ENCODE measurements around the gene TCEANC2.

Gene TCEANC2

GRCh38 chr1:54137534-54138061, 84.2 kb downstream of the TCEANC2 start:
- H3K27me3 ChIP-seq (ENCODE audit: control insufficient read depth, low read length) = no peaks in the 10 kb centered on the region; the same call in 1 of the 2 replicates
- H3K79me2 ChIP-seq (ENCODE audit: control insufficient read depth, low read length) = no peaks in the 10 kb centered on the region
- H3K4me2 ChIP-seq (ENCODE audit: low read length) = no peak overlapping the region
- H3K36me3 ChIP-seq (ENCODE audit: control insufficient read depth, low read length) = no peaks in the 10 kb centered on the region
- H3F3A ChIP-seq (ENCODE audit: control insufficient read depth, insufficient read depth) = no peaks in the 10 kb centered on the region
- H3K4me3 ChIP-seq (ENCODE audit: low read length) = no peak overlapping the region
- H3K27ac ChIP-seq (ENCODE audit: low read depth, low read length) = no peak overlapping the region
- H3K9me2 ChIP-seq (replicated peaks; ENCODE audit: control insufficient read depth, low read length) = no peaks in the 10 kb centered on the region
- H3K4me1 ChIP-seq (ENCODE audit: control insufficient read depth, low read length) = no peaks in the 10 kb centered on the region
- TF ChIP-seq EZH2phosphoT487 (IDR thresholded peaks at IDR 0.05; ENCODE audit: borderline replicate concordance, low read length) (no peak), CTCF (IDR thresholded peaks at IDR 0.05; ENCODE audit: low read depth, low read length, poor library complexity, severe bottlenecking) (no peak)
- no peaks in the 10 kb centered on the region for H4K20me1 ChIP-seq (ENCODE audit: control insufficient read depth, insufficient read depth, low read depth, low read length)
- no peaks in the 10 kb centered on the region for H3K9me3 ChIP-seq (ENCODE audit: control insufficient read depth, insufficient read depth, low read length)

- Histone ChIP-seq H3F3A (ENCODE audit: control insufficient read depth, insufficient read depth) (no peaks in the 10 kb centered on the region), H3K27me3 (ENCODE audit: control insufficient read depth, low read length) (no peaks in the 10 kb centered on the region; the same call in 1 of the 2 replicates), H3K27ac (ENCODE audit: low read depth, low read length) (no peak overlapping the region), H3K36me3 (ENCODE audit: control insufficient read depth, low read length) (no peaks in the 10 kb centered on the region), H3K79me2 (ENCODE audit: control insufficient read depth, low read length) (no peaks in the 10 kb centered on the region), H3K4me1 (ENCODE audit: control insufficient read depth, low read length) (no peaks in the 10 kb centered on the region), H3K9me3 (ENCODE audit: control insufficient read depth, insufficient read depth, low read length) (no peaks in the 10 kb centered on the region), H4K20me1 (ENCODE audit: control insufficient read depth, insufficient read depth, low read depth, low read length) (no peaks in the 10 kb centered on the region), H3K4me3 (ENCODE audit: low read length) (no peak overlapping the region), H3K9me2 (replicated peaks; ENCODE audit: control insufficient read depth, low read length) (no peaks in the 10 kb centered on the region), H3K4me2 (ENCODE audit: low read length) (no peak overlapping the region)
- TF ChIP-seq EZH2phosphoT487 (IDR thresholded peaks at IDR 0.05; ENCODE audit: borderline replicate concordance, low read length) = no peak
- no peak for TF ChIP-seq CTCF (IDR thresholded peaks at IDR 0.05; ENCODE audit: low read depth, low read length, poor library complexity, severe bottlenecking)
Measured at GRCh38 chr1:54138994-54139393, 85.6 kb downstream of the TCEANC2 start.

- no peak overlapping the region for H3K27ac ChIP-seq (ENCODE audit: low read depth, low read length)
- no peaks in the 10 kb centered on the region for H3K36me3 ChIP-seq (ENCODE audit: control insufficient read depth, low read length)
- no peaks in the 10 kb centered on the region for H3K79me2 ChIP-seq (ENCODE audit: control insufficient read depth, low read length)
- H3K27me3 ChIP-seq (ENCODE audit: control insufficient read depth, low read length) = no peaks in the 10 kb centered on the region; the same call in 1 of the 2 replicates
- no peaks in the 10 kb centered on the region for H3F3A ChIP-seq (ENCODE audit: control insufficient read depth, insufficient read depth)
- TF ChIP-seq EZH2phosphoT487 (IDR thresholded peaks at IDR 0.05; ENCODE audit: borderline replicate concordance, low read length) = no peak
- TF ChIP-seq CTCF (IDR thresholded peaks at IDR 0.05; ENCODE audit: low read depth, low read length, poor library complexity, severe bottlenecking) = no peak
- no peak overlapping the region for H3K4me3 ChIP-seq (ENCODE audit: low read length)
- no peak overlapping the region for H3K4me2 ChIP-seq (ENCODE audit: low read length)
- H3K4me1 ChIP-seq (ENCODE audit: control insufficient read depth, low read length) = no peaks in the 10 kb centered on the region
- H3K9me3 ChIP-seq (ENCODE audit: control insufficient read depth, insufficient read depth, low read length) = no peaks in the 10 kb centered on the region
- H4K20me1 ChIP-seq (ENCODE audit: control insufficient read depth, insufficient read depth, low read depth, low read length) = no peaks in the 10 kb centered on the region
- H3K9me2 ChIP-seq (replicated peaks; ENCODE audit: control insufficient read depth, low read length) = no peaks in the 10 kb centered on the region
Measured at GRCh38 chr1:54139711-54140110, 86.3 kb downstream of the TCEANC2 start.

Data from DOHH2 (cell line).